Activated naive CD4-positive, alpha-beta T cell treated with anti-CD3 and anti-CD28 coated beads for 36 hours (primary cell): Measurements from ENCODE around the gene HPN. TPM values are rescaled to one million over a fixed set of nuclear protein-coding genes. Genes with fewer than 3 reads are reported as not detected.
"Not testable (repeated sequence)": the region's sequence is repeated elsewhere in the genome, so short reads cannot be mapped to it uniquely, and the experiment has no call there.

Source experiments
- CTCF ChIA-PET: fragments of 350-600 bp; sonication (Branson Sonifier 250); formaldehyde crosslinking; loops from one replicate; lab custom pipeline; 2021; ENCODE audit warnings: antibody characterized with exemption; lab: Charles Lee
- DNase-seq: peaks from one replicate; pipeline ENCODE4 v3.0.0-alpha.2; 2020
- H3K27ac Mint-ChIP-seq: one replicate; pipeline ENCODE4 v1.8.0; 2021; ENCODE audit warnings: mild to moderate bottlenecking, mixed read lengths
- H3K27me3 Mint-ChIP-seq: one replicate; pipeline ENCODE4 v1.8.0; 2021; ENCODE audit warnings: low read depth, mixed read lengths
- H3K36me3 Mint-ChIP-seq: one replicate; pipeline ENCODE4 v1.8.0; 2021; ENCODE audit warnings: low read depth, mixed read lengths
- H3K4me1 Mint-ChIP-seq: one replicate; pipeline ENCODE4 v1.8.0; 2021; ENCODE audit warnings: low read depth, mixed read lengths
- H3K4me3 Mint-ChIP-seq: one replicate; pipeline ENCODE4 v1.8.0; 2021; ENCODE audit warnings: mild to moderate bottlenecking, moderate library complexity, mixed read lengths
- H3K9me3 Mint-ChIP-seq: one replicate; pipeline ENCODE4 v1.8.0; 2021; ENCODE audit warnings: mixed read lengths
- intact Hi-C: fragments of 100-400 bp; cut with micrococcal nuclease; formaldehyde crosslinking; loops from one replicate; pipeline ENCODE4 v1.15.1; 2023
- total RNA-seq, 2 experiments: library from RNA; stranded (reverse); gene quantifications; one replicate each; pipeline ENCODE4 v1.2.3, GENCODE V29; 2021

The HPN gene
- total RNA-seq, 2 experiments from 2014 or later = not detected

DNA sequence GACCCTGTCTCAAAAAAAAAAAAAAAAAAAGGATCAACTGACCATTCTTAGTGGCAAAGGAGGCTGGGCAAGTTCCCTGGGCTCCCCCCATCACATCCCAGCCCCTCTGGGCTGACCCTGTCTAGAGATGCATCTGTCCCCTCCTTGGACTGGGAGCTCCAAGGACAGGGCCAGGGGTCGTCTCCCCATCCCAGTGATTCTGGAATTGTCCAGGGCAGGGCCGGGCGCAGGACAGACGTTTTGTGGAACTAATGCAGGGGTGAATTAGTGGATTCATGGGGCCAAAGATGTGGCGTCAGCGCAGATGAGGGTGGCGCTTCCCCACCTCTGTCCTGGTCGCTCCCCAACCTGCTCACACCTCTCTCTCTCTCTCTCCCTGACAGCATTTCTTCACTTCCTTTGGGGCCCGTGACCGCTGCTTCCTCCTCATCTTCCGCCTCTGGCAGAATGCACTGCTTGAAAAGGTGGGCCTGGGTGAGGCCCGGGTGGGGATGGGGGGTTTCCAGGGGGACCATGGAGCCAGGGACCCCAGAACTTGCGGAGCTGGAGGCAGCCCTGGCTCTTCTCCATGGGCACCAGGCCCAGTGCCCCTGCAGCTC, 30.3 kb upstream of the HPN start:
- Mint-ChIP-seq H3K4me1 (peaks cover 65% of the 10 kb centered on the region), H3K9me3 (no peaks in the 10 kb centered on the region), H3K4me3 (no peak overlapping the region), H3K27me3 (no peaks in the 10 kb centered on the region), H3K36me3 (peaks cover 43% of the 10 kb centered on the region), H3K27ac (peak overlapping the region; percentile 90)
- intact Hi-C loops = loop anchor here (5.0 kb wide), 1 partner anchor 374 kb away; no protein-coding TSS in a partner anchor
- CTCF ChIA-PET = interaction anchor here (2.1 to 8.4 kb wide), 2 partner anchors 10 to 40 kb away, joined by 13 to 110 read pairs; partner anchors contain the start of gene GRAMD1A
- peak; percentile 28 for DNase-seq

DNA sequence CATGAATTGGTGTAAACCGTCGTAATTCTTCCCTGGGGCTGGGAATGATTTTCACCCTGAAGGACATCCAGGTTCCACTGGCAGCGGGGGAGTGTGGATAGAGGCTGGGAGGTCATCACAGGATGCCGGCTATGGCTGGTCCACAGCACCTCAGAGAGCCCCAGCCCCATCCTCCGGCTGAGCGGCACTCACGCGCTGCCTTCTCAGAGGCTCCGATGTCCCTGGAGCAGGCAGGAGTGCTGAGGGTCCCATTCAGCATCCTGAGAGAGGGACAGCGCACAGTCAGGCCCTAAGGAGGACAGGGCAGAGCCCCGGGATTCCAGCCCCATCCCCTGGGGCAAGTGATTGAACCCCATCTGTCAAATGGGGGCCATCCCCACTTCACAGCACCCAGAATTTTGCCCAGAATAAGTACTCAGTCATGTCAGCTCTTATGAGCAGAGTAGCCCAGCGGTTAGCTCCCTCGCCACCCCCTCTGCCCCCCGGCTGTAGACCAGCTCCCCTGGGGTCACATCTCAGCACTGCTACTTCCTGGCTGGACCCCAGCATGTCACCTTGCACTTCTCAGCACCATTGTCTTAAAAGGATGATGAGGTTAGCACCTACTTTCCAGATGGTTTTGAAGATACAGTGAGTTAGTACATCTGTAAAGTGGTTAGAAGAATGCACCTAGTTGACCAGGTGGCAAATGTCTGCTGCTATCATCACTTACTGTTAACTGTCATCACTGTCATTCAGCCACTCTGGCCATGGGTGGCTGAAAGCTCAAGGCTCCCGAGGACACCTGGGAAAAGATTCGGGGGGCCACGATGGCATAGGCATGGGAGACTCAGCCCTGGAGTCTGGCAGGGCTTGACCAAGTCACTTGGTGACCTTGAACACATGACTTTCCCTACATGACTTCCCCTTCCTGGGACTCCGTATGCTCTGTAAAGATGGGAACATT, 29.5 kb upstream of the HPN start:
- H3K9me3 Mint-ChIP-seq = no peaks in the 10 kb centered on the region
- CTCF ChIA-PET = interaction anchor here (0.6 to 8.4 kb wide), 12 partner anchors 9 to 49 kb away, joined by 3 to 110 read pairs (median 4); partner anchors contain the start of gene GRAMD1A
- DNase-seq = no peak
- intact Hi-C loops = loop anchor here (5.0 kb wide), 1 partner anchor 375 kb away; no protein-coding TSS in a partner anchor
- H3K4me1 Mint-ChIP-seq = peaks cover 59% of the 10 kb centered on the region
- H3K4me3 Mint-ChIP-seq = no peak overlapping the region
- H3K27ac Mint-ChIP-seq = peak overlapping the region; percentile 90
- no peaks in the 10 kb centered on the region for H3K27me3 Mint-ChIP-seq
- peaks cover 37% of the 10 kb centered on the region for H3K36me3 Mint-ChIP-seq

DNA sequence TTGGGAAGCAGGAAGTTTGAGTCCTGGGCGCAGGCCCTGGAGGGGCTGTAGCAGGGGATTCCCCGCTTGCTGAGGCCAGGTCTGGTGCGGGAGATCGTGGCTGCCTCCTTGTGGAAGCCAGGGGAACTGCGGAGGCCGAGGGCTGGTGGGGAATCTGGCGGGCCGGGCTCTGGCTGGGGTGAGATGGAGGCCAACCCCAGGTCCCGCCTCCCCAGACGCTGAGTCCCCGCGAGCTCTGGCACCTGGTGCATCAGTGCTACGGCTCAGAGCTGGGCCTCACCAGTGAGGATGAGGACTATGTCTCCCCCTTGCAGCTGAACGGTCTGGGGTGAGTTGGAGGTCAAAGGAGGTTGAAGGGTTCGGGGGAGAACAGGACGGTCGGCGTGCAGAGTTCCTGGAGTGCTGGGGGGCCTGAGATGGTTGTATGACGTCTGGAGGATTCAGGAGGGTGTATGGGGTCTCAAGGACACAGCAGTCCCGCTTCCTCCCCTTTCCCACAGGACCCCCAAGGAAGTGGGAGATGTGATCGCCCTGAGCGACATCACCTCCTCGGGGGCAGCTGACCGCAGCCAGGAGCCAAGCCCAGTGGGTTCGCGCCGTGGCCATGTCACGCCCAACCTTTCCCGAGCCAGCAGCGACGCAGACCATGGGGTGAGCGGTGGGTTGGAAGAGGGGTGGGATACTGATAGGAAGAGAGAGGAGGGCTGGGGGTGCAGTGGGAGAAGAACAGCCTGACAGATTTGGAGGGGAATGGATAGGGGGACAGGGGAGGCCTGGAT, 28.3 kb upstream of the HPN start:
- intact Hi-C loops = loop anchor here (1.0 to 5.0 kb wide), 3 partner anchors 12 to 376 kb away; no protein-coding TSS in a partner anchor
- no peaks in the 10 kb centered on the region for H3K9me3 Mint-ChIP-seq

DNA sequence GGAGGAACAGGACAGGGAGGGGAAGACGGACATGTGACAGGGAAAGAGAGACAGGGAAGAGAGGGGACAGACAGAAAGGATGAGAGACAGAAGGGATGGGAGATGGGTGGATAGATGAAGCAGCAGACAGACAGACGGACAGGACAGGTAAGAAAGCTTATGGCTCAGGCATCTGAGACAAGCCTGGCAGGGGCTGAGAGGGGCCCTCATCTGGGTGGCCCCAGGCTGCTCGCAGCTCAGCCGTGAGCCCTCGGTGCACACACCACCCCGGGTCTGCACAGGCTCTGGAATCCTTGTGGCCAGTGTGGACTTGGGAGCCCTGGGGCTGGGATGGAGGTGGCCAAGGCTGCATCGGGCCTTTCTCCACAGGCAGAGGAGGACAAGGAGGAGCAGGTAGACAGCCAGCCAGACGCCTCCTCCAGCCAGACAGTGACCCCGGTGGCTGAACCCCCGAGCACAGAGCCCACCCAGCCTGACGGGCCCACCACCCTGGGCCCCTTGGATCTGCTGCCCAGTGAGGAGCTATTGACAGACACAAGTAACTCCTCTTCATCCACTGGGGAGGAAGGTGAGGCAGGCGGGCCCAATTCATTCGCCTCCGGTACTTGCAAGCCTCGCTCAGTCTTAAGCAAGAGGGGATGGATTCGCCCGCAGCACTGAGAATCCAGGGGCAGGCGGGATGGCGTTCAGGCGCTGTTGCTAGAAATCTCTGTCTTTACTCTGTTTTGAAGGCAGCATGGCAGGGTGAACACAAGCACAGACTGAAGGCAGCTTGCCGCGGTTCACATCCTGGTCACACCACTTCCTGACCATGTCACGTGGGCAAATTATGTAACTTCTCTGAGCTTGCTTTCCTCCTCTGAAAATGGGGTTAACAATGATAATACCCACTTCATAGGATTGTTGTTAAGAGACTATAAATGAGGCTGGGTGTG, 27.4 kb upstream of the HPN start:
- intact Hi-C loops = loop anchor here (1.0 to 5.0 kb wide), 3 partner anchors 13 to 377 kb away; no protein-coding TSS in a partner anchor
- Mint-ChIP-seq H3K36me3 (peaks cover 52% of the 10 kb centered on the region), H3K4me3 (peak overlapping the region; percentile 60), H3K9me3 (no peaks in the 10 kb centered on the region), H3K27ac (peak overlapping the region; percentile 90), H3K27me3 (no peaks in the 10 kb centered on the region), H3K4me1 (peaks cover 57% of the 10 kb centered on the region)
- peak; percentile 70 for DNase-seq
- CTCF ChIA-PET = interaction anchor here (0.6 to 8.4 kb wide), 10 partner anchors 11 to 43 kb away, joined by 3 to 110 read pairs (median 4); partner anchors contain the start of gene GRAMD1A

More for the DNA sequence above, 28.3 kb upstream of the HPN start:
- H3K4me1 Mint-ChIP-seq = peaks cover 57% of the 10 kb centered on the region
- peak overlapping the region; percentile 90 for H3K27ac Mint-ChIP-seq
- CTCF ChIA-PET = interaction anchor here (0.6 to 8.4 kb wide), 19 partner anchors 8 to 174 kb away, joined by 3 to 110 read pairs (median 4); partner anchors contain the start of gene GRAMD1A
- H3K4me3 Mint-ChIP-seq = peak overlapping the region; percentile 60
- H3K36me3 Mint-ChIP-seq = peaks cover 47% of the 10 kb centered on the region
- H3K27me3 Mint-ChIP-seq = no peaks in the 10 kb centered on the region
- DNase-seq = peak; percentile 87

DNA sequence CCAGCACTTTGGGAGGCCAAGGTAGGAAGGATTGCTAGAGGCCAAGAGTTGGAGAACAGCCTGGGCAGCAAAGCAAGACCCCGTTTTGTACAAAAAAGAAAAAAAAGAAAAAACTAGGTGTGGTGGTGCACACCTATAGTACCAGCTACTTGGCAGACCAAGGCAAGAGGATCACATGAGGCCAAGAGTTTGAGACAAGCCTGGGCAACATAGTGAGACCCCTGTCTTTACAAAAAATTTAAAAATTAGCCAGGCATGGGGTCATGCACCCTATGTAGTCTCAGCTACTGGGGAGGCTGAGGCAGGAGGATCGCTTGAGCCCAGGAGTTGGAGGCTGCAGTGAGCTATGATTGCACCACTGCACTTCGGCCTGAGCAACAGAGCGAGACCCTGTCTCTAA, 26.7 kb upstream of the HPN start:
- not testable (repeated sequence) for H3K27me3 Mint-ChIP-seq, DNase-seq, H3K9me3 Mint-ChIP-seq, H3K4me3 Mint-ChIP-seq
- CTCF ChIA-PET = interaction anchor here (0.6 to 8.4 kb wide), 3 partner anchors 15 to 43 kb away, joined by 3 to 110 read pairs (median 5); partner anchors contain the start of gene GRAMD1A
- Mint-ChIP-seq H3K27ac (peak overlapping the region; percentile 90), H3K4me1 (peaks cover 52% of the 10 kb centered on the region), H3K36me3 (peaks cover 55% of the 10 kb centered on the region)
- intact Hi-C loops = loop anchor here (5.0 kb wide), 1 partner anchor 377 kb away; no protein-coding TSS in a partner anchor

DNA sequence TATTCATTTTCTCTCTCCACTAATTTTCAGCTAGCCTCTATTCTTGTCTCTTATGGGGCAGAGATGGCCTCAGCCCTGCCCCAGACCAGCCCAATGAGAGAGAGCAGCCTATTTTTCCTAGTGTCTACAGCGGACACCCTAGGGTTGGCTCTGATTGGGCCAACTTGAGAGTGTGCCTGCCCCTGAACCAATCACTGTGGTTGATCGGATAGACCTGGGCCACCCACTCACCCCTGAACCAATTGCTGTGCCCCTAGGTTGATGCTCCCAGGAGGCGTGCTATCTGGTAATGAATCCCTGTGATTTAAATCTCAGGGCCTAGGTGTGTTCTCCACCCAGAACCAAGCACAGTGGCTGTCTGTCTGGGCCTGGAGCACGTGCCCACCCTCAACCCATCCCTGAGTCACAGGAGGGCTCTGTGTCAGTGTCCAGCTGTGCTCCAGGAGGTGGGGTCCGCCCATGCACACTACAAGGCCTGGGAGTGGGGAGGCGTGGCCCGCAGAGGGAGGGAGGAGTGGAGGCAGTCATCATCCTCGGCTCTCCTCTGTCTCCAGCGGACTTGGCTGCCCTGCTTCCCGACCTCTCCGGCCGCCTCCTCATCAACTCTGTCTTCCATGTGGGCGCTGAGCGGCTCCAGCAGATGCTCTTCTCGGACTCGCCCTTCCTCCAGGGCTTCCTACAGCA, 26.1 kb upstream of the HPN start:
- H3K27me3 Mint-ChIP-seq = no peaks in the 10 kb centered on the region
- no peaks in the 10 kb centered on the region for H3K9me3 Mint-ChIP-seq
- H3K4me1 Mint-ChIP-seq = peaks cover 49% of the 10 kb centered on the region
- peaks cover 55% of the 10 kb centered on the region for H3K36me3 Mint-ChIP-seq
- CTCF ChIA-PET = interaction anchor here (8.4 kb wide), 1 partner anchor 44 kb away, joined by 110 read pairs; no protein-coding TSS in a partner anchor
- no peak overlapping the region for H3K4me3 Mint-ChIP-seq
- no peak for DNase-seq
- H3K27ac Mint-ChIP-seq = peak overlapping the region; percentile 48
- intact Hi-C loops = no loop called here

DNA sequence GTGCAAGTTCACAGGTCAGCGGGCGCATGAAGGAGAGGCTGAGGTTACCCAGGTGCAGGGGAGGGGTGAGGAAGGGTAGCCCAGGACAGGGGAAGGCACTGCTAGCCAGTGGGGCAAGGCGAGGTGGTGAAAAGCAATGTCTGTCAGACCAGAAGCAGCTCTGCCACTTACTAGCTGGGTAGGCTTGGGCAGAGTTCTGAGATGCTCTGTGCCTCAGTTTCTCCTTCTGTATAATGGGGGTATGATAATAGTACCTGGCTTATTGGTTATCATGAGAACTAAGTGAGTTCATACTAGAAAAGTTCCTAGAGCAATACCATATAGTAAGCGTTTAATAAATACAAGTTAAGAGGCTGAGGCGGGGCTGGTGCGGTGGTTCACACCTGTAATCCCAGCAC, 25.6 kb upstream of the HPN start:
- Mint-ChIP-seq H3K4me3 (no peak overlapping the region), H3K4me1 (peaks cover 44% of the 10 kb centered on the region), H3K36me3 (peaks cover 56% of the 10 kb centered on the region), H3K27me3 (no peaks in the 10 kb centered on the region), H3K27ac (peak overlapping the region; percentile 48), H3K9me3 (no peaks in the 10 kb centered on the region)
- CTCF ChIA-PET = interaction anchor here (0.6 to 8.4 kb wide), 3 partner anchors 11 to 45 kb away, joined by 4 to 110 read pairs (median 4); no protein-coding TSS in a partner anchor
- DNase-seq = no peak
- intact Hi-C loops = no loop called here

DNA sequence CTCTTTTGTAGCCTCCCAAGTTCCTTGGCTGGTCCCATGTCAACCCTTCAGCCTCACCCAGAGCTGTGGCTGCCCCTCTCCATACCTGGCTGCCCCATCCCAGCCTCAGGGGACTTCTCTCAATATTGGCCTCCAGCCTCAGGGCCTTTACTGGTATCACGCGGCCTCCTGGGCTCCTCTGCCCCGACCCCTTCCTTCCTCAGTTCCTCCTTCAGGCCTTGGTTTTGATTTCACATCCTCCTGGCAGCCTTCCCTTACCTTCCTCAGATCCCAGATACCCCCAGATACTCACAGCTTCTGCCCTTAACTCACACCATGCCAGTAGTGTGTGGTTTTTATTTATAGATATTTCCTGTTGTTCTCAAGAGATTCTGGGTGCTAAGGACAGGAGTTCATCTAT, 24.0 kb upstream of the HPN start:
- peak overlapping the region; percentile 39 for H3K27ac Mint-ChIP-seq
- H3K4me3 Mint-ChIP-seq = no peak overlapping the region
- H3K9me3 Mint-ChIP-seq = no peaks in the 10 kb centered on the region
- H3K4me1 Mint-ChIP-seq = peaks cover 29% of the 10 kb centered on the region
- DNase-seq = no peak
- H3K27me3 Mint-ChIP-seq = no peaks in the 10 kb centered on the region
- intact Hi-C loops = no loop called here
- H3K36me3 Mint-ChIP-seq = peaks cover 63% of the 10 kb centered on the region
- CTCF ChIA-PET = interaction anchor here (0.7 to 8.4 kb wide), 2 partner anchors 21 to 46 kb away, joined by 4 to 110 read pairs; no protein-coding TSS in a partner anchor

DNA sequence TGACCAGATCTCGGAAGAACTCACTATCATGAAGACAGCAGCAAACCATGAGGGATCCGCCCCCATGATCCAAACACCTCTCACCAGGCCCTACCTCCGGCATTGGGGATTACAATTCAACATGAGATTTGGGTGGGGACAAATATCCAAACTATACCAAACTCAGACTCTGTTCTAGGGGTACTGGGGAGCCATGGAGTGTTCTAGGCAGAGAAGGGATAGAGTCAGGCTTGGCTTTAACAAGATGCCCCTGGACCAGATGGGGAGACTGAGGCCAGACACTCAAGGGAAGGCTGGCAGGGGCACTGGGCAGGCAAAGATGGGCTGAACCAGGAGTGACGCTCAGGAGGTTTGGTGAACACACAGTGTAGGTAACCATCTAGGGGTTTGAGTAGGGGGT, 23.1 kb upstream of the HPN start:
- CTCF ChIA-PET = no interaction called here
- H3K27ac Mint-ChIP-seq = no peak overlapping the region
- peaks cover 54% of the 10 kb centered on the region for H3K36me3 Mint-ChIP-seq
- no peak for DNase-seq
- no peak overlapping the region for H3K4me3 Mint-ChIP-seq
- intact Hi-C loops = no loop called here
- H3K4me1 Mint-ChIP-seq = peaks cover 20% of the 10 kb centered on the region
- no peaks in the 10 kb centered on the region for H3K9me3 Mint-ChIP-seq
- H3K27me3 Mint-ChIP-seq = no peaks in the 10 kb centered on the region

DNA sequence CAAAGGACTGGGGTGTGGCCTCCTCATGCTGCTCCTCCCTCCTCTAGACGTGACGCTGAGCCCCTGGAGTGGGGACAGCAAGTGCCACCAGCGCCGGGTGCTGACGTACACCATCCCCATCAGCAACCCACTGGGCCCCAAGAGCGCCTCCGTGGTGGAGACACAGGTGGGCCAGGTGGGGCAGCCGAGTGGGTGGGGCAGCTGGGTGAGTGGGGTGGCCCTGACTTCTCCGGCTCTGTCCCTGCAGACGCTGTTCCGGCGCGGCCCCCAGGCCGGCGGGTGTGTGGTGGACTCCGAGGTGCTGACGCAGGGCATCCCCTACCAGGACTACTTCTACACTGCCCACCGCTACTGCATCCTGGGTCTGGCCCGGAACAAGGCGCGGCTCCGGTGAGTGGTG, 22.4 kb upstream of the HPN start:
- peaks cover 12% of the 10 kb centered on the region for H3K4me1 Mint-ChIP-seq
- DNase-seq = no peak
- no peak overlapping the region for H3K27ac Mint-ChIP-seq
- CTCF ChIA-PET = no interaction called here
- H3K4me3 Mint-ChIP-seq = no peak overlapping the region
- H3K36me3 Mint-ChIP-seq = peaks cover 50% of the 10 kb centered on the region
- H3K9me3 Mint-ChIP-seq = no peaks in the 10 kb centered on the region
- intact Hi-C loops = no loop called here
- no peaks in the 10 kb centered on the region for H3K27me3 Mint-ChIP-seq
